ENCODE data around the gene ZNRF1. TPM values are rescaled to one million over a fixed set of nuclear protein-coding genes. Genes with fewer than 3 reads are reported as not detected.
A peak's percentile ranks its signal among the peaks of the same experiment; 100 is the strongest.

ZNRF1 gene
- total RNA-seq, 1 donor from 2014 or later, result 19.5 TPM

GRCh38 chr16:75099738-75100602 lies 101.1 kb downstream of the ZNRF1 start:
- no peak for DNase-seq

- no peak for DNase-seq
Measured at GRCh38 chr16:75100603-75100990, 101.8 kb downstream of the ZNRF1 start.

GRCh38 chr16:75101635-75102034 lies 102.8 kb downstream of the ZNRF1 start:
- no peak for DNase-seq

- no peak for DNase-seq
Measured at GRCh38 chr16:75102595-75102994, 103.8 kb downstream of the ZNRF1 start.

- DNase-seq, result no peak
Measured at GRCh38 chr16:75103994-75104393, 105.2 kb downstream of the ZNRF1 start.

- DNase-seq, result no peak
Measured at GRCh38 chr16:75104836-75105235, 106.0 kb downstream of the ZNRF1 start.

GRCh38 chr16:75105306-75106061 lies 106.7 kb downstream of the ZNRF1 start:
- no peak for DNase-seq

- no peak for DNase-seq
Measured at GRCh38 chr16:75106351-75107274, 107.8 kb downstream of the ZNRF1 start.

GRCh38 chr16:75107505-75107904 lies 108.7 kb downstream of the ZNRF1 start:
- DNase-seq, result no peak

- DNase-seq, result peak; percentile 78
Measured at GRCh38 chr16:75108792-75109731, 110.2 kb downstream of the ZNRF1 start.

GRCh38 chr16:75109732-75110243 lies 111.0 kb downstream of the ZNRF1 start:
- DNase-seq, result no peak

- peak; percentile 82 for DNase-seq
Measured at GRCh38 chr16:75110637-75111513, 112.1 kb downstream of the ZNRF1 start.

- DNase-seq, result no peak
Measured at GRCh38 chr16:75111514-75111940, 112.7 kb downstream of the ZNRF1 start.

GRCh38 chr16:75111961-75112733 lies 113.3 kb downstream of the ZNRF1 start:
- no peak for DNase-seq

GRCh38 chr16:75112734-75113491 lies 114.1 kb downstream of the ZNRF1 start:
- no peak for DNase-seq

- DNase-seq, result no peak
Measured at GRCh38 chr16:75113541-75114121, 114.8 kb downstream of the ZNRF1 start.

- no peak for DNase-seq
Measured at GRCh38 chr16:75114179-75114945, 115.5 kb downstream of the ZNRF1 start.
